GM13977 (cell line): ENCODE results near the gene ALG12.
"Not testable (repeated sequence)": the region's sequence is repeated elsewhere in the genome, so short reads cannot be mapped to it uniquely, and the experiment has no call there.

Source experiments
- DNase-seq: peaks from one replicate; pipeline ENCODE4 v3.0.0; 2012; ENCODE audit warnings: low spot score
- in situ Hi-C: fragments of 300-500 bp; cut with MboI; formaldehyde crosslinking; loops from one replicate; pipeline ENCODE4 v1.12.0; 2022; ENCODE audit warnings: low sequenced_read_pairs, low pct_unique_long_range_greater_than_20kb, mixed read lengths, inconsistent platforms; ENCODE audit not compliant: unreplicated experiment
- TF ChIP-seq, protein P1 (sequence below): IDR thresholded peaks from 2 replicates; pipeline ENCODE4 v1.5.1; 2012; ENCODE audit warnings: mild to moderate bottlenecking, control low read depth; ENCODE audit not compliant: insufficient read depth; ENCODE audit errors: extremely low read depth, missing control alignments

The ALG12 gene

DNA sequence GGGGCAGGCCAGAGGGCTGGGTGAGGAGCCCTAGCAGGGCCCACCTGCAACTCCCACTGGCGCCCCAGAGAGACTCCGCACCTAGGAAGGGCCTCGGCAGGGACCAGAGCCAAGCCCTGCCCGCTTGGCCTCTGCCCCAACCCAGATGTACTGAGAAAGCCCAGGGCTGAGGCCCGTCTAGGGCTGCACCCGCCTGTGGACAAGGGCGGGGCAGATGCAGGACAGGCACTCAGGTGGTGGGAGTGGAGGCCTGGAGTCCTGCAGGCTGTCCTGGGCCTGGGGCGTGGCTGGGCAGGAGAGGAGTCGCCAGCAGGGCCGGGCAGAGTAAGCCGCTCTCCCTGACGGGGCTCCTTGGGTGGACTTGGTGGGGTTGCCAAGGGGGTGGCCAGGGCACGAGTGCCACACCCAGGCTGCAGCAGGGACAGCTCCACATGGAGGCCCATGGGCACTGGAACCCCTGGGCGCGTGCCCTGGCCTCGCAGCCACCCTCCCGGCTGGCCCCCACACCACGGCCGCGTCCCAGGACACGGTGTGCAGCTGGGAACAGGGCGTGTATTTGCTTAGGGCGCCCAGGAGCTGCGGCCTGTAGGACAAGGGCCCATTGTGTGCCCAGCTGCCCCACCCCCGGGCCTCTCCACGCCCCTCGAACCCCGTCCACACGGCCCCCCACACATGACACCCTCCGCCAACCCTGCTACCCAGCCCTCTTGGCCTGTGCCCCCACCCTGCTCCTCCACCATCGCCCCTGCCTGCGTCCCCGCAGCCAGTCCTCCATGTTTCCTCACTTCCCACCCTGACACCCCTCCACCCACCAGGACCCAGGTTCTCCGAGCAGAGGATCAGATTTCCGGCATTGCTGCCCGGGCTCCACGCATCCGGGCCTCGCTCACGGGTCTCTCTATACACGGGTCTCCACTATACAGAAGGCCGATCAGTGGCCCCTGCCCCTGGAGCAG is 31.0 kb upstream of the ALG12 start:
- TF ChIP-seq, protein P1, sequence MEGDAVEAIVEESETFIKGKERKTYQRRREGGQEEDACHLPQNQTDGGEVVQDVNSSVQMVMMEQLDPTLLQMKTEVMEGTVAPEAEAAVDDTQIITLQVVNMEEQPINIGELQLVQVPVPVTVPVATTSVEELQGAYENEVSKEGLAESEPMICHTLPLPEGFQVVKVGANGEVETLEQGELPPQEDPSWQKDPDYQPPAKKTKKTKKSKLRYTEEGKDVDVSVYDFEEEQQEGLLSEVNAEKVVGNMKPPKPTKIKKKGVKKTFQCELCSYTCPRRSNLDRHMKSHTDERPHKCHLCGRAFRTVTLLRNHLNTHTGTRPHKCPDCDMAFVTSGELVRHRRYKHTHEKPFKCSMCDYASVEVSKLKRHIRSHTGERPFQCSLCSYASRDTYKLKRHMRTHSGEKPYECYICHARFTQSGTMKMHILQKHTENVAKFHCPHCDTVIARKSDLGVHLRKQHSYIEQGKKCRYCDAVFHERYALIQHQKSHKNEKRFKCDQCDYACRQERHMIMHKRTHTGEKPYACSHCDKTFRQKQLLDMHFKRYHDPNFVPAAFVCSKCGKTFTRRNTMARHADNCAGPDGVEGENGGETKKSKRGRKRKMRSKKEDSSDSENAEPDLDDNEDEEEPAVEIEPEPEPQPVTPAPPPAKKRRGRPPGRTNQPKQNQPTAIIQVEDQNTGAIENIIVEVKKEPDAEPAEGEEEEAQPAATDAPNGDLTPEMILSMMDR, result no peak
- in situ Hi-C loops, result loop anchor here (25.0 kb wide), 1 partner anchor 88 kb away; no protein-coding TSS in a partner anchor
- no peak for DNase-seq

DNA sequence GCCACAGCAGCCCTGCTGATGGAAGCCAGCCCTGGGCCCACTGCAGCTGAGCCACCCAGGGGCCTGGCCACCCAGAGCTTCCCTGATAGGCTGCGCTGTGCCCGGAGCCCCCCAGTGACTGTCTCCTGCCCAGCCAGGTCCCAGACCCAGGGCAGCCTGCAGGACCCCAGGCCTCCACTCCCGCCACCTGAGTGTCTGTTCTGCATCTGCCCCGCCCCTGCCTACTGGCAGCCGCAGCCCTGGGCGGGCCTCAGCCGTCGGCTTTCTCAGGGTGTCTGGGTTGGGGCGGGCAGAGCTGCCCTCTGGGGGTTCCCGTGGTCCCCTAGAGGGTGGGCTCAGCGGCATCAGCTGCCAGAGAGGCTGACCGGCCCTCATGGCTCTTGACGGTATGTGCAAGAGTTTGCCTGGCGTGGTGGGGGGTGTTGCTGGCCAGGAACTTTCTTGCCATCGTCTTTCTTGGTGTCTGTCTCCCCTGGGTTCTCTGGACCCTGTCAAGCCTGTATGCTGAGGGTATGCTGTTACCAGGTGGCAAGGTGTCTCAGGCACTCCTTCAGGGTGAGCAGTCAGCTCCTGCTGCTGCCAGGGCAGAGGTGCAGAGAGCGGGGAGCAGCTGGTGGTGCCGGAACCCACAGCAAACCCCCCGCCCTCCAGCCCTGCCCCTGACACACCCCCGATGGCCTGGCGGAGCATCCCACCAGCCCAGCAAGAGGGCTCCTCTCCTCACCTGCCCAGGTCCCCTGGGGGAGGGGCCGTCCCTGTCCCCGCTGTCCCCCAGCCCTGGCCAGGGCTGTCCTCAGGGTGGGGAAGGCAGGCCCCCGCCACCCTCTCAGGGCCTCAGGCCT is 30.1 kb upstream of the ALG12 start:
- in situ Hi-C loops, result loop anchor here (25.0 kb wide), 1 partner anchor 89 kb away; no protein-coding TSS in a partner anchor
- TF ChIP-seq, protein P1, result no peak
- DNase-seq, result no peak

DNA sequence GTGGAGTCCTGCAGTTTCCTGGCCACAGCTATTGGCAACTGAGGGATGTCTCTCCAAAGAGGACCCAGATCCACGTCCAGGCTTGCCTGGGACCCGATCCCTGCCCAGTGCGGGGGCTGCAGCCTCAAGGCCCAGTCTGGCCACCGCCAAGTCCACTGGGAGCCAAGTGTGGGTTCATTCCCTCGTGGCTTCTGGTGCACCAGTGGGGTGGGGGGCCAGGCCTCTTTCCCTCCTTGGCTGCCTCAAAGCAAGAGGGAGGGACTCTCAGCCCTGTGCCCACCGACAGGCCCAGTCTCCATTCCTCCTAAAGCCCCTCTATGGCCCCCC is 29.0 kb upstream of the ALG12 start:
- DNase-seq, result no peak
- TF ChIP-seq, protein P1, result no peak
- in situ Hi-C loops, result loop anchor here (25.0 kb wide), 1 partner anchor 90 kb away; no protein-coding TSS in a partner anchor

DNA sequence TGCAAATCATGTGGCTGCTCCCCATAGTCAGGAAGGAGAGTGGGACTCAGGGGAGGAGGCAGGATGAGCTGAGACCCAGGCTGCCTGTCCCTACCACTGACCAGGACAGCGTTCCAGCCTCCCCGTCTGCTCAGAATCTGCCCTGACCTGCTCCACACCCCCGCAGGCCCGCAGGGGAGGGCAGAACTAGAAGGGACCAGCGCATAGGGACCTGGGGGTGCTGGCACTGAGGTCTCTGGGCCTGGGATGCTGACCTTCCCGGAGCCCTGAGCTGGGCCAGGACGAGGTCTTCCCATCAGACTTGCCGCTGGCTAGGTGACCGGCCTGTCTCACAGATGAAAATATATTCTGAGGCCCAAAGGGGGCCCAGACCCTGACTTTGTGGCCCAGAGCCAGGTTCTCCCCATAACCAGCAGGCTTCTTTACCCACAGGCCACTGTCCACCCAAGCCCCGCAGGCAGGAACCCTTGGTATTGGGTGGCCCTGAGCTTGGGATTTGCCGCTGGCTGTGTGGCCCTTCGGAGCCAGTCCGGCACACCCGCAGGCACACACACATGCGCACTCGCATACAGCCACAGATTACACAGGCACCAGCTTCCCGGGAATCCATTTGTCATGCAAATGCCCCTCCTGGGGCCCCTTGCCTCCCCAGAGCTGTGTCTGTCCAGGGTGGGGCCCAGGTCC is 28.5 kb upstream of the ALG12 start:
- no peak for DNase-seq
- in situ Hi-C loops, result loop anchor here (25.0 kb wide), 1 partner anchor 91 kb away; no protein-coding TSS in a partner anchor
- TF ChIP-seq, protein P1, result no peak

DNA sequence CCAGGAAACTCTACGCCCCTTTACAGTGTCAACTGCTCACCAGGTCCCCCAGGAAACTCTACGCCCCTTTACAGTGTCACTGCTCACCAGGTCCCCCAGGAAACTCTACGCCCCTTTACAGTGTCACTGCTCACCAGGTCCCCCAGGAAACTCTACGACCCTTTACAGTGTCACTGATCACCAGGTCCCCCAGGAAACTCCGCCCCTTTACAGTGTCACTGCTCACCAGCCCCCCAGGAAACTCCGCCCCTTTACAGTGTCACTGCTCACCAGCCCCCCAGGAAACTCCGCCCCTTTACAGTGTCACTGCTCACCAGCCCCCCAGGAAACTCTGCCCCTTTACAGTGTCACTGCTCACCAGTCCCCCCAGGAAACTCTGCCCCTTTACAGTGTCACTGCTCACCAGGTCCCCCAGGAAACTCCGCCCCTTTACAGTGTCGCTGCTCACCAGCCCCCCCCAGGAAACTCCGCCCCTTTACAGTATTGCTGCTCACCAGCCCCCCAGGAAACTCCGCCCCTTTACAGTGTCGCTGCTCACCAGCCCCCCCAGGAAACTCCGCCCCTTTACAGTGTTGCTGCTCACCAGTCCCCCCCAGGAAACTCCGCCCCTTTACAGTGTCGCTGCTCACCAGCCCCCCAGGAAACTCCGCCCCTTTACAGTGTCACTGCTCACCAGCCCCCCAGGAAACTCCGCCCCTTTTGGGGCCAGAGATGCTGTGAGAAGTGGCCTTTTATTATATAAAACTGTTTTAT is 27.0 kb upstream of the ALG12 start:
- DNase-seq, result not testable (repeated sequence)
- in situ Hi-C loops, result loop anchor here (25.0 kb wide), 1 partner anchor 92 kb away; no protein-coding TSS in a partner anchor

DNA sequence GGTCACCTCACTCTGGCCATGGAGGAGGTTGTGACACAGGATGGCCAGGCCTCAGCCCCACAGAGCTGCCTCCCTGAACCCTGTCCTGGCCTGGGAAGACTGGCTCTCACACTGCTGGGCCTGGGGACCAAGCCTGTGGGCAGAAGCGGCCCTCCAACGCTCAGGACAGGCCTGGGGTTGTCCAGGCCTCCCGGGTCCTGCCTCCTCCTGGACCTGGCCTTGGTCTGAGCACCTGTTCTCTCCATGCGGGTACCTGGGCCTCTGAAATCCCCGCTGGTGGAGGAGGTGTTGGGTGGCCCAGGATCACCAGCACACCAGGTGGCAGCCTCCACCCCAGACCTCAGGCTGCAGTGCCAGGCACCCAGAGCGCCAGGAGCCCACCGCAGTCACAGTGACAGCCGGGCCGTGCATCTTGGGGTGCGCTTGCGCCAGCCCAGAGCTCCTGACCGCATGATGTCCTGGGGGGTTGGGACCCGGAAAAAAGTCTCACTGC is 26.2 kb upstream of the ALG12 start:
- TF ChIP-seq, protein P1, result no peak
- no peak for DNase-seq
- in situ Hi-C loops, result loop anchor here (25.0 kb wide), 1 partner anchor 93 kb away; no protein-coding TSS in a partner anchor
